Measurements from ENCODE around the gene MRPL16. TPM values are rescaled to one million over a fixed set of nuclear protein-coding genes. Genes with fewer than 3 reads are reported as not detected.
"Not testable (repeated sequence)": the region's sequence is repeated elsewhere in the genome, so short reads cannot be mapped to it uniquely, and the experiment has no call there.

The MRPL16 gene
- total and polyA plus RNA-seq, 4 experiments from 2014 or later = 33.2 to 92.2 (median 60.7) TPM

- CTCF ChIA-PET (ENCODE audit: partially characterized antibody) = interaction anchor here (1.2 to 3.3 kb wide), 4 partner anchors 14 to 31 kb away, joined by 3 to 11 read pairs (median 6); partner anchors contain the start of gene STX3
- H3K9me3 Mint-ChIP-seq = peaks cover 0 to 2% (median 0%) of the 10 kb centered on the region in 8 donors
- no peak for DNase-seq
These were observed 24.8 kb downstream of the MRPL16 start for GRCh38 chr11:59785818-59786217.

GRCh38 chr11:59784441-59784840 lies 26.1 kb downstream of the MRPL16 start:
- H3K27me3 ChIP-seq (ENCODE audit: insufficient read depth, low read length); H3K4me3 Mint-ChIP-seq; H3K27ac Mint-ChIP-seq; H3K4me3 ChIP-seq (ENCODE audit: low read length in 2 of 2); DNase-seq; H3K9me3 Mint-ChIP-seq; H3K9me3 ChIP-seq (ENCODE audit: control insufficient read depth in 1 of 2, low read length in 2 of 2); H3K36me3 ChIP-seq (ENCODE audit: insufficient read depth, low read length); H3K27ac ChIP-seq (ENCODE audit: low read depth, low read length); intact Hi-C loops (cut with micrococcal nuclease); POLR2A ChIA-PET (ENCODE audit: partially characterized antibody); H3K27me3 Mint-ChIP-seq: not testable (repeated sequence)
- CTCF ChIA-PET (ENCODE audit: partially characterized antibody) = interaction anchor here (1.7 to 3.3 kb wide), 2 partner anchors 17 to 30 kb away, joined by 9 to 11 read pairs; partner anchors contain the start of gene STX3
- peaks cover 12% of the 10 kb centered on the region for H3K4me1 ChIP-seq (ENCODE audit: insufficient read depth, low read length)
- Mint-ChIP-seq H3K36me3 (peaks cover 13 to 30% of the 10 kb centered on the region in 2 donors), H3K4me1 (peaks cover 14 to 52% (median 26%) of the 10 kb centered on the region in 4 donors)

More at GRCh38 chr11:59785818-59786217, 24.8 kb downstream of the MRPL16 start:
- no peak overlapping the region for H3K4me3 ChIP-seq (ENCODE audit: low read length in 2 of 2)
- H3K27ac ChIP-seq (ENCODE audit: low read depth, low read length) = no peak overlapping the region
- H3K9me3 ChIP-seq (ENCODE audit: control insufficient read depth in 1 of 2, low read length in 2 of 2) = no peaks in the 10 kb centered on the region
- H3K4me1 ChIP-seq (ENCODE audit: insufficient read depth, low read length) = peaks cover 12% of the 10 kb centered on the region
- H3K36me3 ChIP-seq (ENCODE audit: insufficient read depth, low read length) = peaks cover 5% of the 10 kb centered on the region
- POLR2A ChIA-PET (ENCODE audit: partially characterized antibody) = no interaction called here
- intact Hi-C loops (cut with micrococcal nuclease) = no loop called here
- Mint-ChIP-seq H3K27me3 (no peaks in the 10 kb centered on the region), H3K4me3 (no peak overlapping the region), H3K4me1 (peaks cover 14 to 41% (median 25%) of the 10 kb centered on the region in 4 donors), H3K36me3 (peaks cover 13 to 23% of the 10 kb centered on the region in 2 donors), H3K27ac (peak overlapping the region in 1 of 7 donors; percentile 10)
- H3K27me3 ChIP-seq (ENCODE audit: insufficient read depth, low read length) = no peaks in the 10 kb centered on the region

- peaks cover 0 to 2% (median 0%) of the 10 kb centered on the region in 8 donors for H3K9me3 Mint-ChIP-seq
- H3K4me3 ChIP-seq (ENCODE audit: low read length in 2 of 2) = no peak overlapping the region
- H3K27me3 Mint-ChIP-seq = no peaks in the 10 kb centered on the region
- H3K4me1 ChIP-seq (ENCODE audit: insufficient read depth, low read length) = peaks cover 12% of the 10 kb centered on the region
- ChIA-PET CTCF (ENCODE audit: partially characterized antibody) (interaction anchor here (1.0 to 3.3 kb wide), 2 partner anchors 8 to 18 kb away, joined by 3 to 11 read pairs; no protein-coding TSS in a partner anchor), POLR2A (ENCODE audit: partially characterized antibody) (no interaction called here)
- H3K27ac ChIP-seq (ENCODE audit: low read depth, low read length) = no peak overlapping the region
- intact Hi-C loops (cut with micrococcal nuclease) = no loop called here
- peaks cover 14 to 54% (median 26%) of the 10 kb centered on the region in 4 donors for H3K4me1 Mint-ChIP-seq
- H3K27ac Mint-ChIP-seq = peak overlapping the region in 1 of 7 donors; percentile 27
- H3K4me3 Mint-ChIP-seq = peak overlapping the region in 3 of 8 donors; percentile 21 to 67 (median 63)
- no peak for DNase-seq
- peaks cover 5% of the 10 kb centered on the region for H3K36me3 ChIP-seq (ENCODE audit: insufficient read depth, low read length)
- H3K36me3 Mint-ChIP-seq = peaks cover 12 to 29% of the 10 kb centered on the region in 2 donors
- H3K9me3 ChIP-seq (ENCODE audit: control insufficient read depth in 1 of 2, low read length in 2 of 2) = no peaks in the 10 kb centered on the region
- no peaks in the 10 kb centered on the region for H3K27me3 ChIP-seq (ENCODE audit: insufficient read depth, low read length)
These were observed 26.9 kb downstream of the MRPL16 start for GRCh38 chr11:59783632-59784090.

- Mint-ChIP-seq H3K27me3 (no peaks in the 10 kb centered on the region), H3K36me3 (peaks cover 7 to 27% of the 10 kb centered on the region in 2 donors), H3K4me3 (no peak overlapping the region), H3K4me1 (peaks cover 14 to 56% (median 26%) of the 10 kb centered on the region in 4 donors), H3K27ac (no peak overlapping the region), H3K9me3 (peaks cover 0 to 2% (median 0%) of the 10 kb centered on the region in 8 donors)
- POLR2A ChIA-PET (ENCODE audit: partially characterized antibody) = no interaction called here
- CTCF ChIA-PET (ENCODE audit: partially characterized antibody) = interaction anchor here (0.6 kb wide), 1 partner anchor 8 kb away, joined by 3 read pairs; no protein-coding TSS in a partner anchor
- no peaks in the 10 kb centered on the region for H3K36me3 ChIP-seq (ENCODE audit: insufficient read depth, low read length)
- H3K27me3 ChIP-seq (ENCODE audit: insufficient read depth, low read length) = no peaks in the 10 kb centered on the region
- DNase-seq = no peak
- H3K27ac ChIP-seq (ENCODE audit: low read depth, low read length) = no peak overlapping the region
- H3K4me1 ChIP-seq (ENCODE audit: insufficient read depth, low read length) = peaks cover 12% of the 10 kb centered on the region
- no peaks in the 10 kb centered on the region for H3K9me3 ChIP-seq (ENCODE audit: control insufficient read depth in 1 of 2, low read length in 2 of 2)
- H3K4me3 ChIP-seq (ENCODE audit: low read length in 2 of 2) = no peak overlapping the region
- intact Hi-C loops (cut with micrococcal nuclease) = no loop called here
These were observed 28.5 kb downstream of the MRPL16 start for GRCh38 chr11:59782080-59782479.

- no peaks in the 10 kb centered on the region for H3K27me3 ChIP-seq (ENCODE audit: insufficient read depth, low read length)
- peaks cover 9 to 22% of the 10 kb centered on the region in 2 donors for H3K36me3 Mint-ChIP-seq
- peaks cover 12% of the 10 kb centered on the region for H3K4me1 ChIP-seq (ENCODE audit: insufficient read depth, low read length)
- no peaks in the 10 kb centered on the region for H3K9me3 ChIP-seq (ENCODE audit: control insufficient read depth in 1 of 2, low read length in 2 of 2)
- H3K27me3 Mint-ChIP-seq = no peaks in the 10 kb centered on the region
- ChIA-PET CTCF (ENCODE audit: partially characterized antibody) (interaction anchor here (4.9 kb wide), 1 partner anchor 25 kb away, joined by 21 read pairs; the partner anchor contains the start of gene STX3), POLR2A (ENCODE audit: partially characterized antibody) (no interaction called here)
- no peak overlapping the region for H3K27ac Mint-ChIP-seq
- H3K9me3 Mint-ChIP-seq = peaks cover 0 to 2% (median 0%) of the 10 kb centered on the region in 8 donors
- no peak overlapping the region for H3K4me3 Mint-ChIP-seq
- intact Hi-C loops (cut with micrococcal nuclease) = no loop called here
- H3K36me3 ChIP-seq (ENCODE audit: insufficient read depth, low read length) = no peaks in the 10 kb centered on the region
- H3K4me1 Mint-ChIP-seq = peaks cover 7 to 50% (median 21%) of the 10 kb centered on the region in 4 donors
- H3K27ac ChIP-seq (ENCODE audit: low read depth, low read length) = no peak overlapping the region
- no peak overlapping the region for H3K4me3 ChIP-seq (ENCODE audit: low read length in 2 of 2)
- no peak for DNase-seq
These were observed 31.1 kb downstream of the MRPL16 start for GRCh38 chr11:59779487-59779886.

GRCh38 chr11:59778122-59778521 lies 32.5 kb downstream of the MRPL16 start:
- DNase-seq = no peak
- Mint-ChIP-seq H3K27me3 (no peaks in the 10 kb centered on the region), H3K9me3 (no peaks in the 10 kb centered on the region), H3K4me1 (peaks cover 2 to 47% (median 17%) of the 10 kb centered on the region in 4 donors), H3K4me3 (no peak overlapping the region), H3K36me3 (peaks cover 9 to 22% of the 10 kb centered on the region in 2 donors), H3K27ac (no peak overlapping the region)
- no peaks in the 10 kb centered on the region for H3K9me3 ChIP-seq (ENCODE audit: control insufficient read depth in 1 of 2, low read length in 2 of 2)
- H3K4me3 ChIP-seq (ENCODE audit: low read length in 2 of 2) = no peak overlapping the region
- H3K27me3 ChIP-seq (ENCODE audit: insufficient read depth, low read length) = no peaks in the 10 kb centered on the region
- CTCF ChIA-PET (ENCODE audit: partially characterized antibody) = interaction anchor here (0.7 to 4.9 kb wide), 3 partner anchors 16 to 29 kb away, joined by 3 to 21 read pairs (median 3); partner anchors contain the start of gene STX3
- H3K27ac ChIP-seq (ENCODE audit: low read depth, low read length) = no peak overlapping the region
- intact Hi-C loops (cut with micrococcal nuclease) = no loop called here
- peaks cover 4% of the 10 kb centered on the region for H3K4me1 ChIP-seq (ENCODE audit: insufficient read depth, low read length)
- no peaks in the 10 kb centered on the region for H3K36me3 ChIP-seq (ENCODE audit: insufficient read depth, low read length)
- POLR2A ChIA-PET (ENCODE audit: partially characterized antibody) = no interaction called here

GRCh38 chr11:59777104-59777503 lies 33.5 kb downstream of the MRPL16 start:
- no peak for DNase-seq
- Histone ChIP-seq H3K27ac (ENCODE audit: low read depth, low read length) (no peak overlapping the region), H3K4me3 (ENCODE audit: low read length in 2 of 2) (no peak overlapping the region), H3K9me3 (ENCODE audit: control insufficient read depth in 1 of 2, low read length in 2 of 2) (no peaks in the 10 kb centered on the region), H3K36me3 (ENCODE audit: insufficient read depth, low read length) (no peaks in the 10 kb centered on the region), H3K27me3 (ENCODE audit: insufficient read depth, low read length) (no peaks in the 10 kb centered on the region), H3K4me1 (ENCODE audit: insufficient read depth, low read length) (peaks cover 9% of the 10 kb centered on the region)
- intact Hi-C loops (cut with micrococcal nuclease) = no loop called here
- Mint-ChIP-seq H3K27me3 (no peaks in the 10 kb centered on the region), H3K9me3 (no peaks in the 10 kb centered on the region), H3K36me3 (peaks cover 9 to 22% of the 10 kb centered on the region in 2 donors), H3K27ac (peak overlapping the region in 2 of 7 donors; percentile 33 to 47), H3K4me3 (no peak overlapping the region), H3K4me1 (peaks cover 7 to 50% (median 21%) of the 10 kb centered on the region in 4 donors)
- POLR2A ChIA-PET (ENCODE audit: partially characterized antibody) = no interaction called here
- CTCF ChIA-PET (ENCODE audit: partially characterized antibody) = interaction anchor here (4.9 kb wide), 1 partner anchor 22 kb away, joined by 21 read pairs; the partner anchor contains the start of gene STX3

Data from CD4-positive, alpha-beta memory T cell (primary cell).